ENCODE results near the gene EVI5L.
A peak's percentile ranks its signal among the peaks of the same experiment; 100 is the strongest.
"Not testable (repeated sequence)": the region's sequence is repeated elsewhere in the genome, so short reads cannot be mapped to it uniquely, and the experiment has no call there.

The EVI5L gene

GRCh38 chr19:7829561-7830271, at the start of gene EVI5L:
Gene EVI5L (plus strand): TSS chr19:7830218. CDS start chr19:7846543, 16,325 bp downstream.
- DNase-seq = peak; percentile 100

- no peak for DNase-seq
These were observed 48.9 kb upstream of the EVI5L start for GRCh38 chr19:7781157-7781556.

DNA sequence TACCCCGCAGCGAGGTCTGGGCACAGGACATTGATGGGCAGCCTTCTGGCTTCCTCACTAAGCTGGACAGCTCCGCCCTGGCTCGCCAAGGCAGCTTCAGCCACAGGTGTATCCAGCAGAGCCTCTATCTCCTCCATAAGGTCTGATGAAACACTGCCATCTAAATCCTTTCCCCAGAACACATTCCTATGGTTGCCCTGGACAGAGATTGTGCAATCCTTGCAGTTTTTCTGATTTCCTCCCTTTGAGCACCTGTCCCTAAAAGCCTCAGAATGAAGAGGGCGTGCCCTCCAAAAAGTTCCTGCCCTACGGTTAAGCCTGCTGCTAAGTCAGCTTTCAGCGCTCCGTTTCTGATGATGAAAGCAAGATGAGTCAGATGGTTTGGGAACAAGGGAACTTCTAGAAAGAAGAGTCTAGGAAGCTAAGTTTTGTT, 46.0 kb upstream of the EVI5L start:
- DNase-seq = peak; percentile 20 to 33

GRCh38 chr19:7784856-7785255, 45.2 kb upstream of the EVI5L start:
- DNase-seq = no peak

DNA sequence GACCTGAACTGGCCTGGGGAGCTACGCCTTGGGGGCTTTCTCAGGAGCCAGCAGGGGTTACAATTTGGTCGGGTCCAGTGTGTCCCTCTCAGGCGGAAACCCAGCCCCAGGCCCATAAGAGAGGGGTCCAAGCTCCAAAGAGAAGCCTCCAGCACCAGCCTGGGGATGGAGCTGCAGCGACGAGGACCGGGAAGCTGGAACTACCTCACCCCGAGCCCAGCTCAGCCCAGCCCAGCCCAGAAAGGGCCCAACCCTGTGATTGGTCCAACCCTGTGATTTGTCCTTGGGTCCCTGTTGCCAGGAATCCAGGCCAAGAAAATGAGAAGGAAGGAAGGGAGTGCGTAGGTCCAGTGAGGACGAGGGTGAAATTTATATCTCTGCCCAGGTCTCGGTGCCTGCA, 42.9 kb upstream of the EVI5L start:
- no peak for DNase-seq

DNA sequence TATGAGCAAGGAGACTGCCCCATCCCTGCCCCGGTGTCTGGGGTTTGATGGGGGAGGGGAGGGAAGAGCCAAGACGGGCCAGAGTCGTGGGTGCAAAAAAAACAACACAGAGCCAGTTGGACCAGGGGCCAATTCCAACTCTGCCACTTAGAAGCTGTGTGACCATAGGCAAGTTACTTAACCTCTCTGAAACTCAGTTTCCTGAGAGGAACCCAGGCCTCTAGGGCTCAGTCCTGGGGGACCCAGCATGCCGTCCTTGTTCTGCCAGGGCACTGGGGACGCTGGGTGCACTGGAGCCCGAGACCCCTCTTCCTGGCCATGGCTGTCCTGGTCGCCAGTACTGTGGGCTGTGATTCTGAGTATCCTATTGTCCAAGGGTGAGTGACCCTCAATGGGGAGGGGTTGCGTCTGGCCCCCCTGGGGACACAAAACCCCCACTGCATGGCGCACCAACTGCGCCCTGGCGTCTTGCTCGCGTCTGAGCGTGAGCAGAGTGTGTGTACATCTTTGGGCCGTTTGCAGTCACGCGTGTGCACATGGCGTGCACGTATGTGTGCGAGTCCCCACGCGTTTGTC, 42.3 kb upstream of the EVI5L start:
- DNase-seq = no peak

- no peak for DNase-seq
These were observed 41.7 kb upstream of the EVI5L start for GRCh38 chr19:7788178-7788932.

DNA sequence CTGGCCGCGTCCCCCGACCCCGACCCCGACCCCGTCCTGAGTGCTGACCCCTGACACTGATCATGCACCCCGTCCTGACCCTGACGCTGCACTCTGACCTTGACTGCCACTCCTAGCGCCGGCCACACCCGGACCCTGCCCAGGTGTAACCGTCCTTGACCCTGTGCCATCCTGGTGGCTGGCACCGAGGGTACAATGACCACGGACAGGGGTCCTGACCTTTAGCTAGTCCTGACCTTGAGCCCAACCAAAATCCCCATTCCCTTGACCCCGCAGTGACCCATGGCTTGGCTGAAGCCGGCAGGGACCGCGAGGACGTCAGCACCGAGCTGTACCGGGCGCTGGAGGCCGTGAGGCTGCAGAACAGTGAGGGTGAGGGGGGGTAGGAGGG, 41.1 kb upstream of the EVI5L start:
- DNase-seq = no peak

GRCh38 chr19:7789447-7789846, 40.6 kb upstream of the EVI5L start:
- DNase-seq = no peak

DNA sequence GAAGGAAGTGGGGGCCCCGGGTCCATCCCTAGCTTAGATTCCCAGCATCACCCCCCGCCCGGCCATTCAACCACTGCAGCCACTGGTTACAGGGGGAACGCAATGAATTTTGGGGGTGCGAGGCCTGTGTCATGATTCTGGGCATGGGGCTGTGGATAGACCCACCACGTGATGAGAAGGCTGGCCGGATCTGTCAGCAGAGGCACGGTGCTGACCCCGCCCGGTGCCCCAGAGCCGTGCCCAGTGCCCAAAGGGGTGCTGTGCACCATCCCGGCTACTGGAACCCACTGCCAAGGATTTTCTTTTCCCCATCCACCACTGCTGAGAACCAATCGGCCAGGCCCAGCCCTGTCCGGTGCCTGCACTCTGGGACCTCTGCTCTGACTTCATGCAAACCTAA, 39.6 kb upstream of the EVI5L start:
- DNase-seq = no peak

GRCh38 chr19:7792281-7792680, 37.7 kb upstream of the EVI5L start:
- no peak for DNase-seq

GRCh38 chr19:7792701-7793100, 37.3 kb upstream of the EVI5L start:
- not testable (repeated sequence) for DNase-seq

- no peak for DNase-seq
These were observed 36.5 kb upstream of the EVI5L start for GRCh38 chr19:7793493-7793892.

DNA sequence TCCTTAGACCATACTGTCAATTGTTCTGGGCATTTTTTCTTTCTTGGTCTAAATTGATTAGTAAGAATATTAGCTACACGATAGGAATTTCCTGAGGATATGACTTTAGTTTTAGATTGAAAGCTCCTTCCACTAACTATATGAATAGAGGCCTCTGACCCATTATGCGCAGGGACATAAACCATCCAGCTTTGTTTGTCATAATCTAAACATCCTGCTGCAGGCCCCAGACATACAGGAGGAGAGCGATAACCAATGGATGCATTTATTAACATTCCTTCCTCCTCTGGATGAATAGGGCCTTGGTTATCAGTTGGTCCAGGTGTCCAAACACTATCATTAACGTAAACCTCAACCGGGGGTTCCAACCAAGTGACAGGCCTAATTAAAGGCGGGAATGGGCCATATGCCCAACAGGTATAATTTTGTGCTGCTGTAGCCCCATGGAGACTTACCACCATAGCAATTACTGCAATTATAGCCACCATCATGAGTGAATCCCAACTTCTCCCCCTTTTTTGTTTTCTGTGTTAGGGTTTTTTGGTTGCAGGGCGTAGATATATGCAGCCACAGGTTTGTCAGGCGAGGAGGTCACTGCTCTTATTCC, 34.4 kb upstream of the EVI5L start:
- no peak for DNase-seq

- peak; percentile 77 to 78 for DNase-seq
These were observed 30.2 kb upstream of the EVI5L start for GRCh38 chr19:7799640-7800355.

- DNase-seq = no peak
These were observed 28.9 kb upstream of the EVI5L start for GRCh38 chr19:7801020-7801570.

DNA sequence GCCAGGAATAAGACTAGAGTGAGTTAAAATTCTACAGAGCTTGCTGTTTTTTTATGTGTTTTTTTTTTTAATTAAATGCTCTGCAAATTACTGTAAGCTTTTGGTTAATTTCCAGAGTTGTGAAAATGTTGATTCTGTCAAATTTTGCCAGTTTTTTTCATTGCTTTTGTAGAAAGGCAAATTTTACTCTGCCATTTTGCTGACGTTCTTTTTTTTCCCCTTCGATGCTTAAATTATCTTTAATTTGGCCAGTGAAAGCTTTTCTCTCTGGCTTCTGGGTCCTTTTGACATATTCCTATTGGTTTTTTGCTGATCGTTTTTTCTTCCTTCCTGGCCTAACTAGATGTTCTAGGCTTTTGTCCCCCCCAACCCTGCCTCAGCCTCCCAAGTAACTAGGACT, 23.8 kb upstream of the EVI5L start:
- no peak for DNase-seq

DNA sequence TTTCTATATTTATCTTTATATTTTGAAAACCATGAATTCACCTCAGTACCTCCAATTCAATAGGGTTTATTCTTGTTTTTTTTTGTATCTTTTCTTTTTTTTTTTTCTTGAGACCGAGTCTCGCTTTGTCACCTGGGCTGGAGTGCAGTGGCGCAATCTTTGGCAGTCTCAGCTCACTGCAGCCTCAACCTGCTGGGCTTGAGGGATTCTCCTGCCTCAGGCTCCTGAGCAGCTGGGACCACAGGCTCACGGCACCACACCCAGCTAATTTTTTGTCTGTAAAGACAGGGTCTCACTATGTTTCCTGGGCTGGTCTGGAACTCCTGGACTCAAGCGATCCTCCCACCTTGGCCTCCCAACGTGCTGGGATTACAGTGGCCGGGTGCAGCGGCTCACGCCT, 23.1 kb upstream of the EVI5L start:
- DNase-seq = no peak

GRCh38 chr19:7808108-7808507, 21.9 kb upstream of the EVI5L start:
- no peak for DNase-seq

GRCh38 chr19:7811989-7812388, 18.0 kb upstream of the EVI5L start:
- no peak for DNase-seq

DNA sequence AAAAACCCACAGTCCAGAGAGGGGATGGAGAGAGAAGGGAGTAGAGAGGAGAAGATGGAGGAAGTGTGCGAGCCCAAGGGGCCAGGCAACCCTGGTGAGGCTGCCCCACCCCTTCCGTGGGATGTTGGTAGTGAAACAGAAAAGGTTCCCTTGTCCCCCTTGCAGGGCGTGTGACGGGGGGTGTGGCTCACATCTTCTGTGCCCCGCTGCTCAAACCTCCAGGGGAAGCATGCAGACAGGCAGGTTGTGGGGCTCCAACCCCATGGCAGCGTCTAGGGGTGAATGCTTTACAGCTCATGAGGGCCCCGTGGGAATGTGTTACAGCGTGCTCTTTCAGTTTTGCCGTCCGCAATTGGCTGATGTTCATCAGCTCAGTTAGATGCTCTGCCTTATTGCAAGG, 14.7 kb upstream of the EVI5L start:
- no peak for DNase-seq

GRCh38 chr19:7816040-7816439, 14.0 kb upstream of the EVI5L start:
- not testable (repeated sequence) for DNase-seq

DNA sequence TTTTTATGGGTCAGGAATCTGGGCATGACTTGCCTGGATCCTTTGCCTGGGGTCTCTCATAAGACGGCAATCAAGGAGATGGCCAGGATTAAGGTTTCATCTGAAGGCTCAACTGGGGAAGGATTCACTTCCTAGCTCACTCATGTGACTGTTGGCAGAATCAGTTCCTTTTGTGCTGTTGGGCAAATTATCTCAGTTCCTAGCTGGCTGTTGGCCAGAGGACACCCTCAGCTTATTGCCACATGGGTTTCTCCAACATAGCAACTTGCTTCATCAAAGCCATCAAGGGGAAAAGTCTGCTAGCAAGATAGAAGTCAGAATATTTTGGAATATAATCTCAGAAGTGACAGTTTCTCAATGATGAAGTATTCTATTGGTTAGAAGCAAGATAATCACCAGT, 12.2 kb upstream of the EVI5L start:
- no peak for DNase-seq

Data from Kasumi-1 (cell line).